K562 (cell line): ENCODE data around the gene KL. TPM values are rescaled to one million over a fixed set of nuclear protein-coding genes. Genes with fewer than 3 reads are reported as not detected.

Experiments used
- ATAC-seq: fragments of 200-7000 bp; cut with Tn5 transposase; 3 replicates; pipeline ENCODE4 v1.9.1; 2020; ENCODE audit warnings: moderate library complexity
- BruUV-seq: library from RNA; stranded (reverse); fragments of 400-500 nt; replicated peaks from 2 replicates; lab custom pipeline; 2021; lab: Mats Ljungman, UMichigan
- CTCF ChIA-PET: fragments of 300-600 bp; formaldehyde crosslinking; extraction: SDS; loops from one replicate; lab custom pipeline; 2021; ENCODE audit warnings: low intra/inter-chr PET ratio; lab: Yijun Ruan, JAX
- POLR2A ChIA-PET: fragments of 300-600, 350-650 bp; sonication (Branson Sonifier 250); formaldehyde crosslinking; extraction: SDS; loops from one replicate; lab custom pipeline; 2021; ENCODE audit warnings: antibody characterized with exemption, inconsistent platforms; lab: Yijun Ruan, JAX
- DNase-seq, 4 experiments: peaks; one replicate each; pipeline versions ENCODE4 v3.0.0 to v3.0.0-alpha.2; 2011 to 2018; ENCODE audit warnings: low spot score in 3 of 4, mixed read lengths in 3 of 4; ENCODE audit errors: extremely low read depth in 1 of 4
- FAIRE-seq: peaks from 2 replicates; lab custom pipeline; 2011; peaks lifted over from hg19 to GRCh38; lab: Jason Lieb, UNC
- H2AFZ ChIP-seq: 2 replicates; pipeline ENCODE4 v1.6.0; 2011; ENCODE audit warnings: low read depth, low read length, control low read depth, inconsistent platforms
- H3K27ac ChIP-seq: fragments of 200-600 bp; 3 replicates; pipeline ENCODE4 v1.8.0; 2011; ENCODE audit warnings: low read depth, mild to moderate bottlenecking, control low read depth, inconsistent platforms, low read length, moderate library complexity, mixed read lengths; ENCODE audit errors: extremely low read depth
- H3K27me3 ChIP-seq, 2 experiments: fragments of 300-600 bp in 1 of 2; 2 replicates in 1 of 2; 3 replicates in 1 of 2; pipeline versions ENCODE4 v1.6.0 to v1.8.0; 2011; ENCODE audit warnings: inconsistent platforms in 2 of 2, low read length in 2 of 2, mild to moderate bottlenecking in 1 of 2, mixed read lengths in 1 of 2, moderate library complexity in 1 of 2; ENCODE audit not compliant: control insufficient read depth in 2 of 2, insufficient read depth in 2 of 2
- H3K36me3 ChIP-seq: fragments of 300-600 bp; 3 replicates; pipeline ENCODE4 v1.8.0; 2011; ENCODE audit warnings: mild to moderate bottlenecking, low read length, inconsistent platforms; ENCODE audit not compliant: control insufficient read depth, insufficient read depth
- H3K4me1 ChIP-seq, 2 experiments: fragments of 200-600 bp in 1 of 2; replicated peaks in 1 of 2; 2 replicates in 1 of 2; 3 replicates in 1 of 2; pipeline versions ENCODE4 v1.5.1 to v1.8.0; 2011; ENCODE audit warnings: inconsistent platforms in 2 of 2, low read length in 2 of 2, mild to moderate bottlenecking in 1 of 2, mixed read lengths in 1 of 2, moderate library complexity in 1 of 2; ENCODE audit not compliant: control insufficient read depth in 2 of 2, insufficient read depth in 2 of 2
- H3K4me2 ChIP-seq: 2 replicates; pipeline ENCODE4 v1.6.1; 2011; ENCODE audit warnings: low read length, control low read depth, inconsistent platforms, mixed read lengths; ENCODE audit not compliant: insufficient read depth
- H3K4me3 ChIP-seq: fragments of 200-600 bp; sonication (generic), shearing (Covaris generic); 2 replicates; pipeline ENCODE4 v1.5.1; 2016; ENCODE audit warnings: control low read depth, inconsistent platforms
- H3K79me2 ChIP-seq: fragments of 200-600 bp; 3 replicates; pipeline ENCODE4 v1.8.0; 2011; ENCODE audit warnings: low read length, inconsistent platforms; ENCODE audit not compliant: control insufficient read depth, insufficient read depth
- H3K9ac ChIP-seq, 2 experiments: 2 replicates each; pipeline versions ENCODE4 v1.6.0 to v1.6.1; 2011; ENCODE audit warnings: low read depth in 2 of 2, low read length in 2 of 2, control low read depth in 1 of 2, inconsistent platforms in 1 of 2, mild to moderate bottlenecking in 1 of 2, mixed read lengths in 1 of 2; ENCODE audit not compliant: insufficient read depth in 1 of 2
- H3K9me1 ChIP-seq: one replicate; pipeline ENCODE4 v1.6.0; 2011; ENCODE audit warnings: inconsistent platforms, mild to moderate bottlenecking, low read length, moderate library complexity; ENCODE audit not compliant: control insufficient read depth, insufficient read depth
- H3K9me3 ChIP-seq: replicated peaks from 2 replicates; pipeline ENCODE4 v1.5.1; 2011; ENCODE audit warnings: low read depth, low read length, inconsistent platforms; ENCODE audit not compliant: control insufficient read depth, insufficient read depth
- H4K20me1 ChIP-seq: replicated peaks from 2 replicates; pipeline ENCODE4 v1.6.1; 2011; ENCODE audit warnings: low read length, inconsistent platforms, mixed read lengths; ENCODE audit not compliant: control insufficient read depth, insufficient read depth
- BCL6 ChIP-seq: fragments of 250-450 bp; sonication (Bioruptor Pico); IDR thresholded peaks from 2 replicates; pipeline ENCODE4 v1.4.0; 2020
- MAFK ChIP-seq: IDR thresholded peaks from 2 replicates; pipeline ENCODE4 v1.6.1; 2011; ENCODE audit warnings: low read length, improper control_type of control experiment
- MYBL2 ChIP-seq, 2 experiments: fragments of 450-650 bp in 1 of 2; sonication (generic) in 1 of 2; formaldehyde crosslinking in 1 of 2; IDR thresholded peaks; 2 replicates each; pipeline versions ENCODE4 v1.6.1 to v1.8.1; 2017 to 2022; ENCODE audit warnings: borderline replicate concordance in 1 of 2, inconsistent platforms in 1 of 2, low read depth in 1 of 2, mild to moderate bottlenecking in 1 of 2, missing genetic modification reagents in 1 of 2, moderate library complexity in 1 of 2
- NR0B1 ChIP-seq: fragments of 450-650 bp; IDR thresholded peaks from one replicate; pipeline ENCODE4 v1.6.1; 2018; ENCODE audit warnings: mild to moderate bottlenecking, moderate library complexity; ENCODE audit not compliant: partially characterized antibody
- SIX5 ChIP-seq, 2 experiments: IDR thresholded peaks; 2 replicates each; pipeline ENCODE4 v1.6.1; 2011; ENCODE audit warnings: low read length in 2 of 2, borderline replicate concordance in 1 of 2, low read depth in 1 of 2, mild to moderate bottlenecking in 1 of 2, moderate library complexity in 1 of 2; ENCODE audit not compliant: insufficient read depth in 1 of 2
- ZEB2 ChIP-seq: fragments of 450-650 bp; IDR thresholded peaks from 2 replicates; pipeline ENCODE4 v1.6.1; 2016
- ZKSCAN8 ChIP-seq: fragments of 200-800 bp; sonication (Bioruptor generic); IDR thresholded peaks from 2 replicates; pipeline ENCODE4 v1.6.1; 2016; ENCODE audit warnings: missing genetic modification characterization, missing compliant biosample characterization
- WGBS: fragments of 100-300 bp; shearing (Covaris generic); methylation state at CpG from one replicate; pipeline ENCODE4 v1.1.6; 2016; ENCODE audit warnings: low coverage, mixed read lengths; ENCODE audit not compliant: insufficient coverage; ENCODE audit errors: missing lambda C conversion rate; 5-methylcytosine and 5-hydroxymethylcytosine counted together
- in situ Hi-C: fragments of 300-500 bp; cut with MboI; formaldehyde crosslinking; loops from 4 replicates; pipeline ENCODE4 v1.15.0; 2018; ENCODE audit warnings: inconsistent platforms, mixed read lengths
- intact Hi-C: fragments of 100-400 bp; cut with micrococcal nuclease; formaldehyde crosslinking; loops from 2 replicates; pipeline ENCODE4 v1.14.2; 2022
- polyA plus RNA-seq, 8 experiments: library from polyadenylated mRNA; depleted of rRNA in 4 of 8; stranded (reverse) in 5 of 8; unstranded in 3 of 8; fragments of >200 nt; fragmentation: Nextera tagmentation in 2 of 8; fragmentation: Illumina TruSeq in 1 of 8; extraction: Ambion mirVana in 2 of 8; extraction: Trizol in 1 of 8; gene quantifications; 2 replicates each; pipeline versions ENCODE4 v1.2.1 to v1.2.3, GENCODE V29; 2011 to 2014; ENCODE audit warnings: inconsistent platforms in 1 of 8, missing spikeins in 1 of 8
- total RNA-seq, 7 experiments: library from RNA; depleted of rRNA in 6 of 7; stranded (reverse); fragments of >200 nt in 6 of 7; fragmentation: Illumina TruSeq in 2 of 7; extraction: Trizol in 2 of 7; gene quantifications; 2 replicates each; pipeline versions ENCODE4 v1.2.1 to v1.2.3, GENCODE V29; 2011 to 2021; ENCODE audit warnings: low replicate concordance in 1 of 7

Gene KL
- total and polyA plus RNA-seq, 9 of the 15 experiments (the other 6 are each of a cell fraction or from before 2014, with no cell fraction given): not detected

DNA sequence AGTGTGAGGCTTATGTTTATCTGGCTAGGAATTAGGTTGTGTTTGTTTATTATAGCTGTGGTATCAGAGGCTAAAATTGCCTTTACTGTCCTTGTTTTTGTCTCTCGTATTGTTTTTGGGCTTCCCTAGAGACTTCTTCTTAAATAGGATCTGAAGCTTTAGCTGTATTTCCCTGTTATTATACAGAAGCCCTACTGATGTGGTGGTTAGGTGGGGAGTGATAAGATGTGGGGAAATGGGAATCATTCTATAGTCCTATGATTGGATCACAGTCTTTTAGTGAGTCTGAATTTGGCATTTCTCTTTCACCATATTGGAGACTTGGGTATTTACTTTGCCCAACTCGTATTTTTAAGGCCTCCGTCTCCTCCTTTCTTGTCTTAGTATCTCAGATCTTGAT is 8.3 kb upstream of the KL start:
- Histone ChIP-seq H4K20me1 (no peaks in the 10 kb centered on the region), H3K9me1 (no peaks in the 10 kb centered on the region), H3K79me2 (no peaks in the 10 kb centered on the region), H3K36me3 (no peaks in the 10 kb centered on the region), H3K27me3 (no peaks in the 10 kb centered on the region), H3K4me1 (no peaks in the 10 kb centered on the region), H3K9me3 (no peaks in the 10 kb centered on the region), H2AFZ (no peak overlapping the region), H3K4me2 (no peak overlapping the region)
- no peak for FAIRE-seq
- DNase-seq: no peak
- POLR2A ChIA-PET: no interaction called here
- ATAC-seq: no peak
- intact Hi-C loops: no loop called here
- CTCF ChIA-PET: no interaction called here
- TF ChIP-seq MYBL2 (IDR thresholded peaks at IDR 0.05; ENCODE audit: low read depth) (no peak), MYBL2 (CRISPR knock-in tag; IDR thresholded peaks at IDR 0.05; ENCODE audit: borderline replicate concordance) (no peak), MAFK (no peak), ZKSCAN8 (CRISPR knock-in tag) (no peak), SIX5 (IDR thresholded peaks at IDR 0.05; ENCODE audit: borderline replicate concordance in 1 of 2, insufficient read depth in 1 of 2, low read depth in 1 of 2, low read length in 2 of 2) (no peak), BCL6 (no peak), NR0B1 (no peak), ZEB2 (no peak)
- TF ChIP-seq, all 486 proteins: peak for 0
- no TSS peak for BruUV-seq
- in situ Hi-C loops: no loop called here
- H3K9ac ChIP-seq: no peak overlapping the region
- 4% methylated on average over 3 of the region's 3 CpGs for WGBS
- H3K4me3 ChIP-seq: no peak overlapping the region
- H3K27ac ChIP-seq: no peak overlapping the region
